ENCODE measurements around the gene HS3ST4. TPM values are rescaled to one million over a fixed set of nuclear protein-coding genes. Genes with fewer than 3 reads are reported as not detected.

Gene HS3ST4
- total and polyA plus RNA-seq, 2 donors (not counting 1 experiment from before 2014, with no cell fraction given) = not detected

DNA sequence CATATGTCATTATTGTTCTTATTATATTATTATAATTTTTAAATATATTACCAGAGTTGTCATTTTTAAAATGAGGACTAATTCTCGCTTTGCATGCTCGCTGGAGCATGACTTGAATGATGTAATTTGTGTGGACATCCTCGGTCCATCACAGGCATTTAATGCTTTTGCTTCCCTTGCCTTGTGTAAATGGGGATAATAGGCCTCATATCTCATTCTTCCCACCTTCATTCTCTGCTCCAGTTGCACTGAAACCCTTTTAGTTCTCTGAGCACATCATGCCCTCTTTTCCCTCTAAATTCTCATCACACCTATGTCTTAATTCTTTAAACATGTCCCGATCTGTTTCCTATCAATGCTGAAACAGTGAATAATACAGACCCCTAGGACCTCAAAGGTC, 285.4 kb downstream of the HS3ST4 start:
- Histone ChIP-seq H3K4me1 (ENCODE audit: control insufficient read depth in 2 of 2, insufficient read depth in 2 of 2, low read length in 2 of 2) (no peaks in the 10 kb centered on the region), H3K4me2 (replicated peaks; ENCODE audit: low read depth, low read length, poor library complexity, severe bottlenecking) (no peak overlapping the region), H3K79me2 (ENCODE audit: control insufficient read depth, insufficient read depth, low read length) (no peaks in the 10 kb centered on the region), H3K9me3 (ENCODE audit: control extremely low read depth in 1 of 3, control insufficient read depth in 2 of 3, insufficient read depth in 1 of 3, low read length in 2 of 3) (no peaks in the 10 kb centered on the region), H2AFZ (ENCODE audit: insufficient read depth, low read depth, low read length, poor library complexity, severe bottlenecking) (no peak overlapping the region), H4K20me1 (ENCODE audit: control insufficient read depth, insufficient read depth, low read length, poor library complexity, severe bottlenecking) (no peaks in the 10 kb centered on the region), H3K36me3 (replicated peaks in 1 of 2; ENCODE audit: control extremely low read depth in 1 of 2, control insufficient read depth in 1 of 2, extremely low read depth in 1 of 2, insufficient read depth in 2 of 2, low read length in 1 of 2) (no peaks in the 10 kb centered on the region), H3K9ac (ENCODE audit: low read length) (no peak overlapping the region), H3K4me3 (ENCODE audit: control extremely low read depth in 1 of 5, extremely low read depth in 1 of 5, insufficient read depth in 1 of 5, low read depth in 2 of 5, low read length in 4 of 5) (no peak overlapping the region), H3K27me3 (replicated peaks in 1 of 4; ENCODE audit: control extremely low read depth in 1 of 4, control insufficient read depth in 3 of 4, insufficient read depth in 4 of 4, low read length in 3 of 4) (no peaks in the 10 kb centered on the region), H3K27ac (ENCODE audit: low read length in 2 of 2) (no peak overlapping the region)
- Mint-ChIP-seq H3K27ac (no peak overlapping the region), H3K4me1 (no peaks in the 10 kb centered on the region), H3K4me3 (no peak overlapping the region), H3K9me3 (ENCODE audit: insufficient read depth) (no peaks in the 10 kb centered on the region), H3K27me3 (peaks cover 2% of the 10 kb centered on the region)
- ChIA-PET CTCF (no interaction called here), POLR2A (no interaction called here)
- TF ChIP-seq EZH2 (IDR thresholded peaks at IDR 0.05; ENCODE audit: borderline replicate concordance, insufficient read depth, low read depth, low read length, poor library complexity, severe bottlenecking) = no peak
- TF ChIP-seq, protein P1, sequence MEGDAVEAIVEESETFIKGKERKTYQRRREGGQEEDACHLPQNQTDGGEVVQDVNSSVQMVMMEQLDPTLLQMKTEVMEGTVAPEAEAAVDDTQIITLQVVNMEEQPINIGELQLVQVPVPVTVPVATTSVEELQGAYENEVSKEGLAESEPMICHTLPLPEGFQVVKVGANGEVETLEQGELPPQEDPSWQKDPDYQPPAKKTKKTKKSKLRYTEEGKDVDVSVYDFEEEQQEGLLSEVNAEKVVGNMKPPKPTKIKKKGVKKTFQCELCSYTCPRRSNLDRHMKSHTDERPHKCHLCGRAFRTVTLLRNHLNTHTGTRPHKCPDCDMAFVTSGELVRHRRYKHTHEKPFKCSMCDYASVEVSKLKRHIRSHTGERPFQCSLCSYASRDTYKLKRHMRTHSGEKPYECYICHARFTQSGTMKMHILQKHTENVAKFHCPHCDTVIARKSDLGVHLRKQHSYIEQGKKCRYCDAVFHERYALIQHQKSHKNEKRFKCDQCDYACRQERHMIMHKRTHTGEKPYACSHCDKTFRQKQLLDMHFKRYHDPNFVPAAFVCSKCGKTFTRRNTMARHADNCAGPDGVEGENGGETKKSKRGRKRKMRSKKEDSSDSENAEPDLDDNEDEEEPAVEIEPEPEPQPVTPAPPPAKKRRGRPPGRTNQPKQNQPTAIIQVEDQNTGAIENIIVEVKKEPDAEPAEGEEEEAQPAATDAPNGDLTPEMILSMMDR (IDR thresholded peaks at IDR 0.05) = no peak
- DNase-seq (no peak), ATAC-seq (ENCODE audit: low read depth) (no peak)
- intact Hi-C loops (cut with micrococcal nuclease) = no loop called here
- WGBS (ENCODE audit: insufficient coverage) = 100% methylated on average over 1 of the region's 4 CpGs

DNA sequence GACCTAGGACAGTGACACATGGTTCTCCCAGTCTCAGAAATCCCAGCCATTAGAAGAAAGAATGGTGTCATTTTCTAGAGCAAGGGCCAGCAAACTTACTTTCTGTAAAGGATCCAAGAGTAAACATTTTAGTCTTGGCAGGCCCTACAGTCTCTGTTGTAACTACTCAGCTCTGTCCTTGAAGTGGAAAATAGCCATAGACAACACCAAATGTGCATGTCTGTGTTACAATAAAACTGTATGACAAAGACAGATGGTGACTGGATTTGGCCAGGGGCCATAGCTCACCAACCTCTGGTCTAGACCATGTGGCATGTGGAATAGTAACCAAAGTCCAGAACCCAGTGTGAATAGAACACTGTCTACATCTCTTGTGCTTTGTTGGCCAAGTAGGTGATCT, 286.5 kb downstream of the HS3ST4 start:
- ATAC-seq (ENCODE audit: low read depth) (no peak), DNase-seq (no peak)
- no peaks in the 10 kb centered on the region for H4K20me1 ChIP-seq (ENCODE audit: control insufficient read depth, insufficient read depth, low read length, poor library complexity, severe bottlenecking)
- no peaks in the 10 kb centered on the region for H3K36me3 ChIP-seq (replicated peaks in 1 of 2; ENCODE audit: control extremely low read depth in 1 of 2, control insufficient read depth in 1 of 2, extremely low read depth in 1 of 2, insufficient read depth in 2 of 2, low read length in 1 of 2)
- H3K27ac ChIP-seq (ENCODE audit: low read length in 2 of 2) = no peak overlapping the region
- intact Hi-C loops (cut with micrococcal nuclease) = no loop called here
- no peaks in the 10 kb centered on the region for H3K27me3 ChIP-seq (replicated peaks in 1 of 4; ENCODE audit: control extremely low read depth in 1 of 4, control insufficient read depth in 3 of 4, insufficient read depth in 4 of 4, low read length in 3 of 4)
- TF ChIP-seq, protein P1 (IDR thresholded peaks at IDR 0.05) = no peak
- TF ChIP-seq EZH2 (IDR thresholded peaks at IDR 0.05; ENCODE audit: borderline replicate concordance, insufficient read depth, low read depth, low read length, poor library complexity, severe bottlenecking) = no peak
- H2AFZ ChIP-seq (ENCODE audit: insufficient read depth, low read depth, low read length, poor library complexity, severe bottlenecking) = no peak overlapping the region
- no peak overlapping the region for H3K4me2 ChIP-seq (replicated peaks; ENCODE audit: low read depth, low read length, poor library complexity, severe bottlenecking)
- H3K4me1 ChIP-seq (ENCODE audit: control insufficient read depth in 2 of 2, insufficient read depth in 2 of 2, low read length in 2 of 2) = no peaks in the 10 kb centered on the region
- H3K4me3 Mint-ChIP-seq = no peak overlapping the region
- H3K9me3 ChIP-seq (ENCODE audit: control extremely low read depth in 1 of 3, control insufficient read depth in 2 of 3, insufficient read depth in 1 of 3, low read length in 2 of 3) = no peaks in the 10 kb centered on the region
- no peaks in the 10 kb centered on the region for H3K79me2 ChIP-seq (ENCODE audit: control insufficient read depth, insufficient read depth, low read length)
- ChIA-PET CTCF (no interaction called here), POLR2A (no interaction called here)
- H3K9ac ChIP-seq (ENCODE audit: low read length) = no peak overlapping the region
- no peak overlapping the region for H3K4me3 ChIP-seq (ENCODE audit: control extremely low read depth in 1 of 5, extremely low read depth in 1 of 5, insufficient read depth in 1 of 5, low read depth in 2 of 5, low read length in 4 of 5)
- no peaks in the 10 kb centered on the region for H3K4me1 Mint-ChIP-seq
- H3K9me3 Mint-ChIP-seq (ENCODE audit: insufficient read depth) = no peaks in the 10 kb centered on the region
- peaks cover 2% of the 10 kb centered on the region for H3K27me3 Mint-ChIP-seq
- no peak overlapping the region for H3K27ac Mint-ChIP-seq

Data from B cell (primary cell).